ENCODE results near the gene SYT2.

DNA sequence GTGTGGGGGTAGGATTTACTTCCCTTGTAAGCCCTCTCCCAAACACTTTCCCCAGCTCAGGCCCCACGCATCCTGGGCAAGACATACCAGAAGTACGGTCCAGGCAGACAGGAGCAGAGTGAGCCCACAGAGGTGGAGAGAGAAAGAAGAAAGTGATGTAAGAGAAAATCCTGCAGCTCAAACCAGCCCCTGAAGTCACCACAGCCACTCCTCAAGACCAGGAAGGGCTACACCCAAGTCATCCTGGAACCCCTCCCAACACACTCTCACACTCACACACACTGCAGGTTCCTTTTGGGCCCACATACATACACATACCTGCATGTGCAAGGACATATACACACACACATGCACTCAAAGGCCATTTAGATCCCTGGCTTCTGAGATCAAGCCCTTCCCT, 106.8 kb downstream of the SYT2 start:
- TF ChIP-seq CTCF (IDR thresholded peaks at IDR 0.05) = no peak
- TF ChIP-seq POLR2A (IDR thresholded peaks at IDR 0.05) = no peak
- no peak for TF ChIP-seq POLR2AphosphoS5 (IDR thresholded peaks at IDR 0.05)

All from gastroesophageal sphincter (tissue), 3 donors.